ENCODE results near the gene PRMT1.

DNA sequence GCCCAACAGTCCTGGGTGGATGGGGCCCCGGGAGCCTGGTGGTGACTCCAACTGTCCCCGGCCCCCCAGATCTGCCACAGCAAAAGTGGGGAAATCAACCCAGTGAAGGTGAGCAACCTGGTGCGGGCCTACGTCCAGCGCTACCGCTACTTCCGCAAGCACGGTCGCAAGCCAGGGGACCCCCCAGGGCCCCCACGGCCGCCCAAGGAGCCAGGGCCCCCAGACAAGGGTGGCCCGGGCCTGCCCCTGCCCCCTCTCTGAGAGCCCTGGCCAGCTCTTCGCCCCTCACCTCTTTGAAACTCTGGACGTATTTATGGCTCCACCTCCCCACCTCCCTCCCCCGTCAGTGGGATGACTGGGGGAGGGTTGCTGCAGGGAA lies 18.9 kb upstream of the PRMT1 start:
- no peak for TF ChIP-seq EZH2 (IDR thresholded peaks at IDR 0.05; ENCODE audit: low read length, missing control alignments)
- TF ChIP-seq, protein P1, sequence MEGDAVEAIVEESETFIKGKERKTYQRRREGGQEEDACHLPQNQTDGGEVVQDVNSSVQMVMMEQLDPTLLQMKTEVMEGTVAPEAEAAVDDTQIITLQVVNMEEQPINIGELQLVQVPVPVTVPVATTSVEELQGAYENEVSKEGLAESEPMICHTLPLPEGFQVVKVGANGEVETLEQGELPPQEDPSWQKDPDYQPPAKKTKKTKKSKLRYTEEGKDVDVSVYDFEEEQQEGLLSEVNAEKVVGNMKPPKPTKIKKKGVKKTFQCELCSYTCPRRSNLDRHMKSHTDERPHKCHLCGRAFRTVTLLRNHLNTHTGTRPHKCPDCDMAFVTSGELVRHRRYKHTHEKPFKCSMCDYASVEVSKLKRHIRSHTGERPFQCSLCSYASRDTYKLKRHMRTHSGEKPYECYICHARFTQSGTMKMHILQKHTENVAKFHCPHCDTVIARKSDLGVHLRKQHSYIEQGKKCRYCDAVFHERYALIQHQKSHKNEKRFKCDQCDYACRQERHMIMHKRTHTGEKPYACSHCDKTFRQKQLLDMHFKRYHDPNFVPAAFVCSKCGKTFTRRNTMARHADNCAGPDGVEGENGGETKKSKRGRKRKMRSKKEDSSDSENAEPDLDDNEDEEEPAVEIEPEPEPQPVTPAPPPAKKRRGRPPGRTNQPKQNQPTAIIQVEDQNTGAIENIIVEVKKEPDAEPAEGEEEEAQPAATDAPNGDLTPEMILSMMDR (conservative IDR thresholded peaks at IDR 0.05 in 1 of 2, IDR thresholded peaks at IDR 0.05 in 1 of 2; ENCODE audit: low read depth in 1 of 2, low read length in 2 of 2) = no peak

Data from fibroblast of lung (primary cell).